Measurements from ENCODE around the gene JMJD1C.

The JMJD1C gene

DNA sequence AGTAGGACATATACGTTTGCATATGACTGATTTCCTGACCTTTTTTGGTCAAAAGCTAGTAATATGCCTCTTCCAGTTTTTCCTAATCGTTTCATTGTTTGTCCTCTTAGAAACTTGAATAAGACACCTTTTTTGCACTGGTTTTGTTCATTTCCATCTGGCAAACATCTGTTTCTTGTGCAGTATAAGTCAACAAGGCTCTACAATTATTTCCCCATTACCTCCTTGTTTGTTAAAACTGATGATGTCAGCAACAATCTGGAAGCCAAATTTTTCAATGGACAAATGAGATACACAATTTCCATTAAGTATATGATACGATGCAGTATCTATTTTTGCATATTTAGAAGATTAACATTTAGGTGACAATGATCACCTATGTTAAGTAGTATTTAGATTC lies 183.8 kb downstream of the JMJD1C start:
- H3K4me3 ChIP-seq (ENCODE audit: low read length): no peak overlapping the region
- TF ChIP-seq ZNF274 (IDR thresholded peaks at IDR 0.05; ENCODE audit: low read depth, low read length): no peak

DNA sequence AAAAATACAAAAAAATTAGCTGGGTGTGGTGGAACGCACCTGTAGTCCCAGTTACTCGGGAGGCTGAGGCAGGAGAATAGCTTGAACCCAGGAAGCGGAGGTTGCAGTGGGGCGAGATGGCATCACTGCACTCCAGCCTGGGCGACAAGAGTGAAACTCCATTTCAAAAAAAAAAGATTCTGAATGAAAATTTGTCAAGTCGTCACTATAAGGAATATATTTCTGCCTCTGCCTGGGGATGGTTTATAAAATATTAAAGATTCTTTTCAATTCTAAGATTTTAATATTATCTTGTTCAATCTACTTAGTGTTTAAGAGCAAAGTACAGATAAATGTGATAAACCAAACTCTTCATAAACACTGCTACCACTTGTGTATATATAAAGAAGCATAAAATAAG lies 185.4 kb downstream of the JMJD1C start:
- no peak overlapping the region for H3K4me3 ChIP-seq (ENCODE audit: low read length)
- TF ChIP-seq ZNF274 (IDR thresholded peaks at IDR 0.05; ENCODE audit: low read depth, low read length): no peak

DNA sequence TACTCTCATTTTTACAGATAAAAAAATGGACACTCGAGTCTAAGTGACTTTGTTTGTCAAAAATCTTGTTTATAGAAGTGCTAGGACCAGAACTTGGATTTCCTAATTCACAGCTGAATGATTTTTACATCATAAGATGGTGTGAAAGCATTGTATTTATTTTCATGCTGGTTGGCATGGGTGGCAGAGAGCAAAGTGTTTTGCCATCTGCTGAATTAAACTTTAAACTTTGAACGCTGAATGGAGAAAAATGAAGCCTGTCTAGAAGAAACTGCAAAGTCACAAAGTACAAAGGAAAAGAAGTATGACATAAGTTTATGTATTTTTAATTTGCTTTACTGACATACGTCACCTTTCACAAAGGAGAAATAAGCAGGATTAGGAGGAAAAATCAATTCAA lies 190.7 kb downstream of the JMJD1C start:
- TF ChIP-seq ZNF274 (IDR thresholded peaks at IDR 0.05; ENCODE audit: low read depth, low read length): no peak
- H3K4me3 ChIP-seq (ENCODE audit: low read length): no peak overlapping the region

DNA sequence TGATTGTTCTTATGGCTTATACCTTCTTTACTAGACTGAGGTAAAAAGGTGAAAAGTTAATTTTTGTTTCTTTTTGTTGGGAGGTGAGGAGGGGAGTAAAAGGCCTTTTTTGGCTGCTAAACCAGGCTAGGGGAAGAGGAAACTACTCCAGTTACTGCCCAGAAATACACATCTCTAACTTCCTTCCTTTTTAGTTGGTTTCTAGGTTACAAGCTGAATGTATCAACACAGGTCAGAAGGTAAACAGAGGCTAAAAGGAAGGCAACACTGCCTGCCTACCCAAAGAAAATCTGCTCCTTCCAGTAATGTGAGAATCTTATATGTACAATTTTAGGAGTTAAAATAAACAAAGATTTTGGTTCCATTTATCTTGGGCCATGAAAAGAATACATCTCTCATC lies 192.2 kb downstream of the JMJD1C start:
- H3K4me3 ChIP-seq (ENCODE audit: low read length): no peak overlapping the region
- no peak for TF ChIP-seq ZNF274 (IDR thresholded peaks at IDR 0.05; ENCODE audit: low read depth, low read length)

DNA sequence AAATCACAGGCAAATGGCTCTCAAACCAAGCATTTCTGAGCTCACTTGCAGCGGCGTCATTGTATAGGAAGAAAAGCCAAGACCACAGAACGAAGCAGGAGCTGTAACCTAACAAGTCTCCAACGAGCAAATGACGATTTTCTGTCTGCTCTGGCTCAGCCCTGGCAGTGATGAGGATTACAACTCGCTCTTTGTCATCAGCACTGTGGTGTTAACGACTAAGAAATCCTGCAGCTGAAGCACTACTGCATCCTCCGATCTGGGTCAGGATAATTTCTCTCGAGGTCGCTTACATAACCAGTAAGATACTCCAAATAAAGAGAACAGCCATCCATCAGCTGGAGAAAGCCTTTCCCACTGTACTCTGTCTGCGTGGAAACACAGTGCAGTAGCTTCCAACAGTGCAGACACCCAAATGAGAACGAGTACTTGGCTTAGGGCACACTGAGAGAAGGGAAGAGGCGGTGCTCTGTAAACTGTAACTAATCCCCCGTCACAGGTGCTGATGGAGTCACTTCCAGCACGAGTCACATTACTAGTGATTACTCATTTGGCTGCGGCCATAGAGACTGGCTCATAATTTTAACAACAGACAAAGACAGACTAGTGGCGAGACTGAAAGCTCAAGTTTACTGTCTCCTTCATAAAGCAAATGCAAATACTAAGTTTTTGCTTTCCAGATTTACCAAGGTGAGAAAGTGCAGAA lies 196.8 kb downstream of the JMJD1C start:
- peak overlapping the region; percentile 81 for H3K4me3 ChIP-seq (ENCODE audit: low read length)
- TF ChIP-seq ZNF274 (IDR thresholded peaks at IDR 0.05; ENCODE audit: low read depth, low read length): no peak

DNA sequence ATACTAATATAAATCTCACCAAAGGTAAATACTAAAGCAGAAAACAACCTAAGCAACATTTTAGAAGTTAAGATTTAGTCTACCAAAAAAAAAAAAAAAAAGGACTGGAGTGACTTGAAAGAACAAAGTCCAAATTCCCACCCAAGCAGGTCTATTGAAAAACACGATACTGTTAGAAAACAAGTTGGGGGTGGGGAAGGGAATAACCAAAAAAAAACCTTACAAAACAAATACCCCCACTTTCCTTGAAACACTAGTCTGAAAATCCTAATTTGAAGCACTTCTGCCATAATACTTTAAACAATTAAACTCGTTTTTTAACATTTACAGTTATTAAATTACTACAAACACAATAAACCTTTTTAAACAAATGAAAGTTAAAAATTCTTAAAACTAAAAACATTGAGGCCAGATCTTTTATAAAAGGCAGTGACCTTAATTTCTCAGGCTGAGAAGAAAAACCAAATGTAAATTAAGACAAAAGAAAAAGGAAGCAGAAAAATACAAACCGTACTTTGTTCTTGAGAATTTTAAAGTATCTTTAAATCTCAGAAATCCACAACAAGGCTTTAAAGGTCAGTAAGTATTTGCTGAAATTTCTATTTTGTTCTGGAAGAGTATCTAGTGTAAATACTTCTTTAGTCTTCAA lies 197.5 kb downstream of the JMJD1C start:
- H3K4me3 ChIP-seq (ENCODE audit: low read length): peak overlapping the region; percentile 81
- no peak for TF ChIP-seq ZNF274 (IDR thresholded peaks at IDR 0.05; ENCODE audit: low read depth, low read length)

DNA sequence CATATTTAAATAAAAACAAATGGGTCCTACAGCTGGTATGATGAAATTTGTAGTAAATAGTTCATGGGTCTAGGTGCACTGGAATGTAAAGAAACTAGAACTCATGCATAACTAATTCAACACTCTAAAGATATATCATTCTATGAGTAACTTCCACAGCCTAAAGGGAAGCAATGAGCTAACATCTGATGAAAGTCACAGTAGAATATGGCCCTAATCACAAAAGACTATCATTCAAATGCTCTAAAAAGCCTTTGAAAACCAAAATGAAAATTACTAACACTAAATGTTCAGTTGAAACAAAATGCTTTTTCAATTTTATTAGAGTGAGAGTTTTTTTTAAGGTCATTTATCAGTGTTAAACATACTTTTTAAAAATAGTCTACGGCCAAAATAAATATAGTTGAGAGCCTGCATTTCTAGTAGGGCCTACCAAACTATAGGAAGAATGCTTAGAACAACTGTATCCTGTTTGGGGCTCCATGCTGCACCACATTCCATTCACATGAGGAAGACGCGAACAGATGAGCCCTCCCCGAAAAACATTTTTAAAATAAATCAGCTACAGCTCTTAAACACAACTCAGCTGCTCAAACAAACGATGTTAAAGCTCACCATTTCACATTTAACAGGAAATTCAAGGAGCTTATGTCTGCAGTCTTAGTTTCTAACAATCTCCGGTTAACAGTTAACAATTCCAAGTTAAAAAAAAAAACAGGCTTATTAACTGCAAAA lies 198.2 kb downstream of the JMJD1C start:
- no peak for TF ChIP-seq ZNF274 (IDR thresholded peaks at IDR 0.05; ENCODE audit: low read depth, low read length)
- peak overlapping the region; percentile 81 for H3K4me3 ChIP-seq (ENCODE audit: low read length)

DNA sequence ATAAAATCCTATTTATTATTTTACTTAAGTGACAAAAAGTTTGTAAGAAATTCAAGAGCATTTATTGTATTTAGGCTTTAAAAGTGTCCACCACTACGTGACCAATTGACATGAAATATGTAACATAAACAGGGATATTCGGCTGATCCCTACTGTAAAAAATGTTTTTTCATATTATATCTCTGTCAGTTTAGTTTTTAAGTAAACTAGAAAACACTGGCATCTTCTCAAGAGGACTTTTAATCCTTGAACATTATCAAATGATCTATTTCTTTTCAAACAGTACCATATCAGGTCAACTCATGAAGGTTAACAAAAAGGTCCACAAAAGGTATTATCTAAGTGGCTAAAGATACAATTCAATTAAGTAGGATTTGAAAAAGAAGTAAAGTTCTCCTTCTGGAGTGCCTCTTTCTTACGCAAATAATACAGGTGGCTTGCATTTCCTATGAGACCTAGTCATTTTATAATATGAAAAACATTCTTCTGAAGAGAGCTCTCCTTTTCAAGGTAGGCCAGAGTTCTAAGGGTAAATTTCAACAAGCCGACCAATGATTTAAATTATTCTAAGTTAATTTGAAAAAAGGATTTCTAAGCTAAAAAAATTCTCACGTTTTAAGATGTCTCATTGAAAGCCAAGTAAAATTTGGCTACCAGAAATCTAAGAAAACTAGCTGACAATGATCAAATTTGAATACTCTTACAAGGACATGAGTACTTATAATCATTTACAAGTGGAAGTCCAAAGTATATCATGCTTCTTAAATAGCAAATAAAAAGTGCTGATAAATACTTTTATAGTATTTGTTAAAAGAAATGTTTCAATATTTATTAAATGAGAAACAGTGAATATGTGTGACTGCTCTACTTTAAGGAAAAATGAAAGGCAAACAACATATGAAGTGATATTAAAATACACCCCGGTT lies 199.1 kb downstream of the JMJD1C start:
- no peak for TF ChIP-seq ZNF274 (IDR thresholded peaks at IDR 0.05; ENCODE audit: low read depth, low read length)
- H3K4me3 ChIP-seq (ENCODE audit: low read length): peak overlapping the region; percentile 81; the same call in 1 of the 2 replicates

DNA sequence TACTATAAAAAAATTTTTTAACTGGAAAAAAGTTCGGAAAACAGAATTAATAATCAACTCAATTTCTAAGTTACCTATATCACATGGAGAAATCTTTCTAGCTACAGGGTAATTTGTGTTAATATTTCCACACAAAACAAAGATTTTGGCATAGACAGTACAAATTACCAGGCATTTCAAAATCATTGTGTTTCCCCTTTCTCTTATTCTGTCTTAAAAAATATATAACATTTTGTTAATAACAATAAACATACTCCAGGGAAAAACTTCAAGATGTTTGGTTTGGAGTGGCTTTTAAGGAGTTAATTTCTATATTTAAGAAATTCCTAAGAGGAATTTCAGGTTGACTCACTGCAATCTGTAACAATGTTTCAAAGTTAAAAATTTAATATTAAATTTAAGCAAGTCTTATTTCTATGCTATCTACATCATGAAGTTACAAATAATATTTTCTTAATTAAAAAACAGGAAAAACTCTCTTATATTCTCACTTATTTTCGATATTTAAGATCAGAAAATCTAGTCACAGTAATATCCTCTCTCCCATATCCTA lies 200.0 kb downstream of the JMJD1C start:
- TF ChIP-seq ZNF274 (IDR thresholded peaks at IDR 0.05; ENCODE audit: low read depth, low read length): no peak

DNA sequence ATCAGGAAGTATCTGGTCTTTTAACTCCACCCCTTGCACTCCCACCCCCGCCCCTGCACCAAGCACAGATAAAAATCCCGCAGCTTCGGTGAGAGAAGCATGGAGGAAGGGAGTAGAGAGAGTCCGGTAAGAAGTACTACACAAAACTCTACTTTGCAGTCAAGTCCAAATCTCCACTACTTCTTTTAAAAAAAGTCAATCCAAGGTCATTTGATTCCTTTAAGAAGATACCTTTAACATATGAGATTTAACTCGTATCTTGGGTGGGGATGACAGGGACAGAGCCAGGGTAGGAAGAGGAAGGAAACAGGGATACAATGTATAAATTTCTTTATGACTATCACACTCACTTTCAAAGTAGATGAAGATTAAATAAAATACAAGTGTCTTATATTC lies 200.6 kb downstream of the JMJD1C start:
- peak overlapping the region; percentile 81 for H3K4me3 ChIP-seq (ENCODE audit: low read length)
- no peak for TF ChIP-seq ZNF274 (IDR thresholded peaks at IDR 0.05; ENCODE audit: low read depth, low read length)

More for the DNA sequence above, 200.0 kb downstream of the JMJD1C start:
- H3K4me3 ChIP-seq (ENCODE audit: low read length): peak overlapping the region; percentile 81; the same call in 1 of the 2 replicates

DNA sequence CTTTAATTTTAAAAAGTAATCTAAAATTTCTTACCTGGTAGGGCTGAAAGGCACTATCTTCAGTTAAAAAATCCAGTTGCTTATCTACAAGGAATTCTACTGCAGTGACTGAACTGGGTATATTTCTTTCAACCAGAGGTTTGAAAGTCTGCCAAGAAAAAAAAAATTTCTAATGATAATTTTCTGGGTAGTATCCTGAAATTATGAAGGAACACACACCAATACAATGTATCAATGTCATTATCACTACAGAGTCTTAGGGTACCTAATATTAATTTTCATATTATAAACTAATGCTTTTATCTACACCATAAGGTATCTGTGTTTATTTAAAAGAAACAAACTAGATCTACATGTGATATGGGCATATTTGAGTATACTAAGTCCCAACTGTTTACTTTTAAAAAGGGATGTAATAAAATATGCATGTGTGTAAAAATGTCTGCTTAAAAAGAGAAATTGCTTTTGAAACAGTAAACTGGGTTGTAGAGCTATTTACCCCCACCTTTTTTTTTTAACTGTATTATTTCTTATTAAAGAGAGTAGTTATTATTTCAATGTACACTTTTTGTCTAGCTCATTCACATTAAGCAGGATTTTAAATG lies 201.1 kb downstream of the JMJD1C start:
- peak overlapping the region; percentile 81 for H3K4me3 ChIP-seq (ENCODE audit: low read length)
- no peak for TF ChIP-seq ZNF274 (IDR thresholded peaks at IDR 0.05; ENCODE audit: low read depth, low read length)

DNA sequence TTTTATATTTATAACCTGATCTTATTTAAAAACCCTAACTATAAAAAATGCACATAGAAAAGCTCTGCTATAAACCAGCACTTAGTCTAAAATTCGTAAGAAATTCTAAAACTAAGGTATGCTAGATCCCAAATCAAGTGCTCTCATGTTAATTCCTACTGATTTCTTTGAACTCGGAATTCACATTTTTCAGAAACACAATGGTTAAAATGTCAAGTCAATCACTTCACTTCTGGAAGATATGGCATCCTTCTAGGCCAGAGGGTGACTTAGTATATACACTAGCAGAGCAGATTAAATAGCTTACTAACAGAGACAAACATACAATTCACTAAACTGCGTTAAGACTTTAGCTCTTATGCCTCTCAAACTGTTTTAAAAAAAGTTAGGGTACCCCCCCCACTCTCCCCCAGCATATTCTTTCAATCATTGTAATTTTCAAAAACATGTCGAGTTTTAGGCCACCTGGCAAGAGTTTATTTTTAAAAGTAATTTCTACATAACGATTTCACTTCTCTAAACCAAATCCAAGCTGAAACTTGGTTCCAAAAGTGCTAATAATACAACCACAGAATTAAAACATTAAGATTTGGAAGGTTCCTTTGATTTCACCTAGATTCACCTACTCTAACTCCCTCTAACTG lies 203.2 kb downstream of the JMJD1C start:
- no peak overlapping the region; the same call in 1 of the 2 replicates for H3K4me3 ChIP-seq (ENCODE audit: low read length)
- no peak for TF ChIP-seq ZNF274 (IDR thresholded peaks at IDR 0.05; ENCODE audit: low read depth, low read length)

DNA sequence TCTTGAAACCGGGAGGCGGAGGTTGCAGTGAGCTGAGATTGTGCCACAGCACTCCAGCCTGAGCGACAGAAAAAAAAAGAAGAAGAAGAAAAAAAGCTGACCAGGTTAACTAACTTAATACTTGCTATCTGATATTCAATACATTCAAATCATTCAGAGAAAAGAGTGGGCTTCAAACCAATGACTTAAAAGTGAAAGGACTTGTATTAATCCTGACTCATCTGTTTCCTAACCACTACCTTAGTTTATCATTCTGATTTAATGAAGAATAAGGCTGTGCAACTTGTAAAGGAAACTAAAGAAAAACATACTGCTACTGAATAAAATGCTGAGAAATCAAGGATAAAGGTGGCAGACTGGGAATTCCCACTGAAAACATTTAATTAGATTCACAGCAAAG lies 204.3 kb downstream of the JMJD1C start:
- H3K4me3 ChIP-seq (ENCODE audit: low read length): peak overlapping the region; percentile 23; the same call in 1 of the 2 replicates
- no peak for TF ChIP-seq ZNF274 (IDR thresholded peaks at IDR 0.05; ENCODE audit: low read depth, low read length)
